GM10266 (cell line): ENCODE data around the gene FAM110D.

Experiments
- DNase-seq: peaks from one replicate; pipeline ENCODE4 v3.0.0; 2012; ENCODE audit errors: extremely low spot score
- CTCF ChIP-seq: IDR thresholded peaks from 2 replicates; pipeline ENCODE4 v1.5.1; 2012; ENCODE audit warnings: mild to moderate bottlenecking, low read depth; ENCODE audit not compliant: control insufficient read depth, insufficient read depth; ENCODE audit errors: missing control alignments

Gene FAM110D

GRCh38 chr1:26168410-26169197 is 9.7 kb downstream of the FAM110D start, which contains the start of gene C1orf232:
Gene C1orf232 (minus strand): TSS chr1:26168963. CDS start chr1:26168499, 464 bp downstream.
- no peak for DNase-seq
- TF ChIP-seq CTCF = no peak

- TF ChIP-seq CTCF = no peak
- DNase-seq = no peak
Observed at GRCh38 chr1:26169198-26169554, 10.3 kb downstream of the FAM110D start.

- TF ChIP-seq CTCF = peak; percentile 95
- peak; percentile 99 for DNase-seq
Observed at GRCh38 chr1:26169669-26170471, 11.0 kb downstream of the FAM110D start, which contains the start of gene ZNF593. Gene ZNF593 (plus strand): TSS chr1:26169908. CDS start chr1:26169984, 76 bp downstream.

- no peak for TF ChIP-seq CTCF
- no peak for DNase-seq
Observed at GRCh38 chr1:26170472-26170821, 11.6 kb downstream of the FAM110D start.

GRCh38 chr1:26171084-26172072 is 12.5 kb downstream of the FAM110D start, which contains the start of gene ZNF593OS:
Gene ZNF593OS (minus strand): TSS chr1:26171832. CDS start chr1:26171661, 171 bp downstream.
- no peak for TF ChIP-seq CTCF
- DNase-seq = no peak

GRCh38 chr1:26175346-26175745 is 16.5 kb downstream of the FAM110D start:
- DNase-seq = no peak
- no peak for TF ChIP-seq CTCF
